Immature natural killer cell (primary cell): Measurements from ENCODE around the gene CLEC11A. TPM values are rescaled to one million over a fixed set of nuclear protein-coding genes. Genes with fewer than 3 reads are reported as not detected.
"Not testable (repeated sequence)": the region's sequence is repeated elsewhere in the genome, so short reads cannot be mapped to it uniquely, and the experiment has no call there.

Source experiments
- DNase-seq, 3 donors: peaks; one replicate each; pipeline ENCODE4 v3.0.0; 2022; ENCODE audit warnings: mixed read lengths in 1 of 3
- H3K27ac Mint-ChIP-seq, 6 donors: one replicate each; pipeline ENCODE4 v1.8.0; 2020; ENCODE audit warnings: mixed read lengths in 6 of 6, mild to moderate bottlenecking in 5 of 6, inconsistent platforms in 4 of 6, moderate library complexity in 3 of 6
- H3K27me3 Mint-ChIP-seq, 3 donors: one replicate each; pipeline ENCODE4 v1.8.0; 2020 to 2021; ENCODE audit warnings: low read depth in 3 of 3, mild to moderate bottlenecking in 3 of 3, mixed read lengths in 3 of 3, moderate library complexity in 3 of 3, inconsistent platforms in 1 of 3
- H3K36me3 Mint-ChIP-seq, 3 donors: one replicate each; pipeline ENCODE4 v1.8.0; 2020; ENCODE audit warnings: mixed read lengths in 3 of 3, inconsistent platforms in 2 of 3, mild to moderate bottlenecking in 2 of 3
- H3K4me1 Mint-ChIP-seq, 2 donors: one replicate each; pipeline ENCODE4 v1.8.0; 2020; ENCODE audit warnings: inconsistent platforms in 2 of 2, mild to moderate bottlenecking in 2 of 2, mixed read lengths in 2 of 2, moderate library complexity in 1 of 2
- H3K4me3 Mint-ChIP-seq, 5 donors: one replicate each; pipeline ENCODE4 v1.8.0; 2020; ENCODE audit warnings: mild to moderate bottlenecking in 5 of 5, mixed read lengths in 5 of 5, inconsistent platforms in 3 of 5, moderate library complexity in 3 of 5
- H3K9me3 Mint-ChIP-seq, 6 donors: one replicate each; pipeline ENCODE4 v1.8.0; 2020; ENCODE audit warnings: mild to moderate bottlenecking in 6 of 6, mixed read lengths in 6 of 6, inconsistent platforms in 4 of 6, moderate library complexity in 3 of 6
- polyA plus RNA-seq, 3 donors: library from polyadenylated mRNA; unstranded; fragments of 300-500 nt; fragmentation: Illumina TruSeq; gene quantifications; one replicate each; pipeline ENCODE4 v1.2.3, GENCODE V29; 2021

Gene CLEC11A
- polyA plus RNA-seq, 3 donors from 2014 or later, result 1.4 to 4.6 (median 4.2) TPM

DNA sequence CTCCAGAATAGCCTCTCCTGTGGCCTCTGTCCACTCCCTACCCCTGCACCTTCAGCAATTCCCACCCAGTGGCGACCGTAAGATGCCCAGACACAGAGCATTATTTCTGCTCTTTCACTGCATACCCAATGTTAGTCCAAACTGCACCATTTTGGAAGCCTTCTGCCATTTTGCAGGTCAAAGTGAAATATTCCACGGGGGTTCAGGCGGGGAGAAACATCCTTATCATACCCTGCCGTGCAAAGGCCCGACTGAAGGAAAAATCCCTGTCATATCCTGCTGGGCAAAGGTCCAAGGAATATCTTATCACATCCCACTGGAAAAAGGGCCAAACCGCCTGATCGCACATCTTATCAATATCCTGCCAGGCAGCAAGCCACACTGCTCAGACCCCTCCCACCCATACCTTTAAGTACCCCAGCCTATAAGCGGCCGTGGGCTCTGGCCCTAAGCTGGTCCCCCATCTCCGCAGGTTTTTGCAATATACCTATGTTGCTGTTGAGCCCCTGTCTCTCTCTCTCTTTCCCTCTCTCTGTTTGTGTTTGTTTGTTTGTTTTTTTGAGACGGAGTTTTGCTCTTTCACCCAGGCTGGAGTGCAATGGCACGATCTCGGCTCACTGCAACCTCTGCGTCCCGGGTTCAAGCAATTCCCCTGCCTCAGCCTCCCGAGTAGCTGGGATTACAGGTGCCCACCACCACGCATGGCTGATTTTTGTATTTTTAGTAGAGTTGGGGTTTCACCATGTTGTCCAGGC lies 18.2 kb downstream of the CLEC11A start:
- DNase-seq, result no peak
- Mint-ChIP-seq H3K4me3 (no peak overlapping the region), H3K9me3 (peaks cover 0 to 5% (median 0%) of the 10 kb centered on the region in 6 donors), H3K4me1 (no peaks in the 10 kb centered on the region), H3K27ac (no peak overlapping the region), H3K36me3 (no peaks in the 10 kb centered on the region), H3K27me3 (peaks cover 1 to 25% (median 19%) of the 10 kb centered on the region in 3 donors)

DNA sequence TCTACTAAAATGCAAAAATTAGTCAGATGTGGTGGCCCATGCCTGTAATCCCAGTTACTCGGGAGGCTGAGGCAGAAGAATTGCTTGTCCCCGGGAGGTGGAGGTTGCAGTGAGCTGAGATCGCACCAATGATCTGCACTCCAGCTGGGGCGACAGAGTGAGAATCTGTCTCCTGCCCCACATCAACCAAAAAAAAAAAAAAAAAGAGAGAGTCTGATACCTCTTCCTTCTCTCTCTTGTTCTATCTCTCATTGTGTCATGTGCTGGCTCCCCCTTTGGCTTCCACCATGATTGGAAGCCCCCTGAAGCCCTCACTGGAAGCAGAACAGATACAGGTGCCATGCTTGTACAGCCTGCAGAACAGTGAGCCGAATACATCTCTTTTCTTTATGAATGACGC lies 20.4 kb downstream of the CLEC11A start:
- no peak overlapping the region for H3K27ac Mint-ChIP-seq
- DNase-seq, result no peak
- H3K36me3 Mint-ChIP-seq, result no peaks in the 10 kb centered on the region
- no peaks in the 10 kb centered on the region for H3K4me1 Mint-ChIP-seq
- no peak overlapping the region for H3K4me3 Mint-ChIP-seq
- H3K27me3 Mint-ChIP-seq, result peaks cover 0 to 24% (median 13%) of the 10 kb centered on the region in 3 donors
- peaks cover 0 to 5% (median 0%) of the 10 kb centered on the region in 6 donors for H3K9me3 Mint-ChIP-seq

DNA sequence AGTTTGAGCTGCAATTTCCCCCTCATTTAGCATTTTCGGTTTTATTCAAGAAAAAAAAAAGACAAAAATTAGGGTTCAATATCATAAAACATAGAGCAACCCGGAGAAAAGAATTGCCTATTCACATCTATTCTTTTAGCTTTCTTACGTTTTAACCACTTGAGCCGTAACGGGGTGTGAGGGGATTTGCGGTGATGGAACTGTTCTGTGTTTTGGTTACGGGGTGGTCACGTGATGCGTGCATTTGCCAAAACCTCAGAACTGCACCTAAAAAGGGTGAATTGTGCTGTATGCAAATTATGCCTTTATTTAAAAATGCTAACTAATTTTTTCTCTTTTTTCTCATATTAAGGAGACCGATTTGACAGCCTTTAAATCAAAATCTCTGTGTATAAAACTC lies 22.1 kb downstream of the CLEC11A start:
- Mint-ChIP-seq H3K27me3 (peaks cover 0 to 17% (median 11%) of the 10 kb centered on the region in 3 donors), H3K27ac (no peak overlapping the region), H3K36me3 (no peaks in the 10 kb centered on the region), H3K4me3 (no peak overlapping the region), H3K4me1 (no peaks in the 10 kb centered on the region), H3K9me3 (no peaks in the 10 kb centered on the region)
- DNase-seq, result no peak

DNA sequence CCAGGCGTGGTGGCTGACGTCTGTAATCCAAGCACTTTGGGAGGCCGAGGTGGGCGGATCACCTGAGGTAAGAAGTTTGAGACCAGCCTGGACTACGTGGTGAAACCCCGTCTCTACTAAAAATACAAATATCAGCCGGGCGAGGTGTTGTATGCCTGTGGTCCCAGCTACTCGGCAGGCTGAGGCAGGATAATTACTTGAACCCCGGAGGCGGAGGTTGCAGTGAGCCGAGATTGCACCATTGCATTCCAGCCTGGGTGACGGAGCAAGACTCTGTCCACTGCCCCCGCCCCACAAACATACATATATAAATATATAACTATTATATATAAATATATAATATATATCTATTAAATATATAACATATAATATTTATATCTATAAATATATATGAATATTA lies 24.0 kb downstream of the CLEC11A start:
- H3K27me3 Mint-ChIP-seq, result not testable (repeated sequence)

DNA sequence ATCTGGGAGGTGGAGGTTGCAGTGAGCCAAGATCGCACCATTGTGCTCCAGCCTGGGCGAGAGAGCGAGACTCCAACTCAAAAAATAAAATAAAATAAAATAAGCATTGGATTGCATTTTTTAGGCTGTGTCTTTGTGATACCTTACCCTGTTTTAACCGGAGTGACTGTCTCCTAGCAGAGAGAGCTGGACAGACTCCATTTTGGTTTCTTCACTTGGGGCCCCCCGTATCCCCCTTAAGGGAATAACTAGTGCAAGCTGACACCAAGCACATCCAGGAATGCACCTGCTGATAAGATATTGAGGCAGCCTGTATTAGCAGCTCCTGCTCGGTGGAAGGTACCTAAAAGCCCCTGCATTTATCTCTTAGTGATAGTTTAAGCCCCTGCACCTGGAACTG lies 26.3 kb downstream of the CLEC11A start:
- Mint-ChIP-seq H3K9me3 (no peaks in the 10 kb centered on the region), H3K36me3 (no peaks in the 10 kb centered on the region), H3K4me3 (no peak overlapping the region), H3K27ac (no peak overlapping the region), H3K27me3 (peaks cover 0 to 11% (median 2%) of the 10 kb centered on the region in 3 donors), H3K4me1 (no peaks in the 10 kb centered on the region)
- no peak for DNase-seq

More for the DNA sequence above, 24.0 kb downstream of the CLEC11A start:
- not testable (repeated sequence) for H3K36me3 Mint-ChIP-seq, H3K4me1 Mint-ChIP-seq, H3K27ac Mint-ChIP-seq, H3K4me3 Mint-ChIP-seq, DNase-seq, H3K9me3 Mint-ChIP-seq

DNA sequence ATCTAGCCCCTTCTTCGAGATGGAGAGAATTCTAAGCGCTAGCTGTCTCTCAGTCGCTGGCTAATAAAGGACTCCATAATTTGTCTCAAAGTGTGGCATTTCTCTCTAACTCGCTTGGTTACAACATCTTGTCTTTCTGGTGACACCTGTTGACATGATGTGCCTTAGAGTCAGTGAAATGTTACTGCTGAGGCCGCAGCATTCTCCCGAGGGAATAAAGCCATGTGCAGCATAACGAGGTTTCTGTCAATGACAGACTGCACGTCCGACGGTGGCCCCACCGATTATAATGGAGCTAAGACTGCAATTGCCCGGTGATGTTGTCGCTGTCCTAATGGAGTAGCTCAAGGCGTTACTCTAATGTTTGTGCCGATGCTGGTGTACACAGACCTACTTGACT lies 26.8 kb downstream of the CLEC11A start:
- H3K36me3 Mint-ChIP-seq, result no peaks in the 10 kb centered on the region
- peaks cover 0 to 11% (median 0%) of the 10 kb centered on the region in 3 donors for H3K27me3 Mint-ChIP-seq
- no peak overlapping the region for H3K4me3 Mint-ChIP-seq
- H3K27ac Mint-ChIP-seq, result no peak overlapping the region
- no peaks in the 10 kb centered on the region for H3K9me3 Mint-ChIP-seq
- DNase-seq, result no peak
- H3K4me1 Mint-ChIP-seq, result no peaks in the 10 kb centered on the region

DNA sequence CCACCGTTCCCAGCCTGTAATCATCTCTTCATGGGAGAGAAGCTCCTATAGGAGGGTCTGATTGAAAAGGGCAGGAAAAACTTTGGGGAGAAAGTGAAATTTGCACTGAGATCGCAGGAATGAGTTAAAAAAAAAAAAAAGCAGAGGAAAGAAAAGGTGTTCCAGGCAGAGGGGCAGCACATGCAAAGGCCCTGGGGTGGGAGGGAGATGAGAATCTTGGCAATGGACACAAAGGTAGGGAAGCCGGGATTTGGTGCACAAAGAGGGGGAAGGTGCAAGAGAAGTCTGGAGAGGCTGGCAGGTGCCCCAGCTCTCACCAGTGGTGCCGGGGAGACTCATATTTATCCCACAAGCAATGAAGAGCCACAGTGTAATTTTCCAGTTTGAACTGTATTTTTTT lies 30.7 kb downstream of the CLEC11A start:
- DNase-seq, result no peak
- no peaks in the 10 kb centered on the region for H3K36me3 Mint-ChIP-seq
- no peak overlapping the region for H3K4me3 Mint-ChIP-seq
- H3K27me3 Mint-ChIP-seq, result peaks cover 0 to 11% (median 0%) of the 10 kb centered on the region in 3 donors
- peaks cover 0 to 2% (median 0%) of the 10 kb centered on the region in 6 donors for H3K9me3 Mint-ChIP-seq
- no peak overlapping the region for H3K27ac Mint-ChIP-seq
- no peaks in the 10 kb centered on the region for H3K4me1 Mint-ChIP-seq

DNA sequence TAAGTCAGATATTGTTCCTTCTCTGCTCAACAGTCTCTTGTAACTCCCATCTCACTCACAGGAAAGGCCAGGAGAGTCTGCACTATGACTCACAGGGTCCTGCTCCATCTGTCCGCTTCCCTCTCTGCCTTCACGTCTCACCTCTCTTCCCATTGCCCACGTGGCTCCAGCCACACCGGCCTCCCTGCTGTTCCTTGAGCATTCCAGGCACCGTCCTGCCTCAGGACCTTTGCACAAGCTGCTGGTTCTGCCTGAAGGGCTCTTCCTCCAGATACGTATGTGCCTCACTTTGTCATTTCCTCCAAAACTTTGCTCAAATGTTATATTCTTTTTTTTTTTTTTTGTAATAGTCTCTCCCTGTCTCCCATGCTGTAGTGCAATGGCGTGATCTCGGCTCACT lies 33.1 kb downstream of the CLEC11A start:
- DNase-seq, H3K27ac Mint-ChIP-seq, H3K27me3 Mint-ChIP-seq, H3K9me3 Mint-ChIP-seq, H3K4me1 Mint-ChIP-seq, H3K4me3 Mint-ChIP-seq, H3K36me3 Mint-ChIP-seq: not testable (repeated sequence)

DNA sequence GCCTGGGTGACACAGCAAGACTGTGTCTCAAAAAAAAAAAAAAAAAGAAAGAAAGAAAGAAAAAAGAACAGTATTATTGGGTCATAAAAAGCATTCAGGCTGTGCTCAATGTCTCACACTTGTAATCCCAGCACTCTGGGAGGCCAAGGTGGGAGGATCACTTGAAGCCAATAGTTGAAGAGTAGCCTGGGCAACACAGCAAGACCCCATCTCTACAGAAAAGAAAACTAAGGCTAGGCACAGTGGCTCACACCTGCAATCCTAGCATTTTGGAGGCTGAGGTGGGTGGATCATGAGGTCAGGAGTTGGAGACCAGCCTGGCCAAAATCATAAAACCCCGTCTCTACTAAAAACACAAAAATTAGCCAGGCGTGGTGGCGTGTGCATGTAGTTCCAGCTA lies 34.5 kb downstream of the CLEC11A start:
- H3K36me3 Mint-ChIP-seq, DNase-seq, H3K4me1 Mint-ChIP-seq, H3K27ac Mint-ChIP-seq, H3K27me3 Mint-ChIP-seq, H3K9me3 Mint-ChIP-seq, H3K4me3 Mint-ChIP-seq: not testable (repeated sequence)

DNA sequence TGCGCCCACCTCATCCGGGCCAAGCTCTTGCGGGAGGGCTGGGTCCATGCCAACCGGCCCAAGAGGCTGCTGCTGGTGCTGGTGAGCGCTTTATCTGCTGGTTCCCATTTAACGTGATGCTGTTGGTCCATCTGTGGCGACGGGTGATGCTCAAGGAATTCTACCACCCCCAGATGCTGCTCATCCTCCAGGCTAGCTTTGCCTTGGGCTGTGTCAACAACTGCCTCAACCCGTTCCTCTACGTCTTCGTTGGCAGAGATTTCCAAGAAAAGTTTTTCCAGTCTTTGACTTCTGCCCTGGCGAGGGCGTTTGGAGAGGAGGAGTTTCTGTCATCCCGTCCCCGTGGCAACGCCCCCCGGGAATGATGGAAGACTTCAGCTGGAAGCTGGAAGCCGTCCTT lies 35.9 kb downstream of the CLEC11A start:
- not testable (repeated sequence) for H3K27ac Mint-ChIP-seq, DNase-seq, H3K9me3 Mint-ChIP-seq, H3K4me1 Mint-ChIP-seq, H3K4me3 Mint-ChIP-seq, H3K36me3 Mint-ChIP-seq
- peaks cover 0 to 11% (median 2%) of the 10 kb centered on the region in 3 donors for H3K27me3 Mint-ChIP-seq

DNA sequence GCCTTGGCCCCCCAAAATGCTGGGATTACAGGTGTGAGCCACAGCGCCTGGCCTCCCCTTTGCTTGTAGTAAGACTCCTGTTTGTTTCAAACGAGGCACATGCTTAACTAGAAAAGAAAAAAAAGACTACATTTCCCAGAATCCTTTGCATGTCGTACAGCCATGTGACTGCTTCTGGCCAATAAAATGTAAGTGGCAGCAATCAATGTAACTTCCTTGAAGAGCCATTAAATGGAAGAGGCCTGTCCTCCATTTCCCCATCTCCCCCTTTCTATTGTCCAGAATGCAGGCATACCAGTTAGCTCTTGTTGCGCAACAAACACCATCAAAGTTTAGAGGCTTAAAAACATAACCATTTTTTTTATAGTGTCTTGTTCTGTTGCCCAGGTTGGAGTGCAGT lies 36.7 kb downstream of the CLEC11A start:
- peaks cover 0 to 2% (median 0%) of the 10 kb centered on the region in 6 donors for H3K9me3 Mint-ChIP-seq
- H3K27me3 Mint-ChIP-seq, result peaks cover under 1 to 13% (median 2%) of the 10 kb centered on the region in 3 donors
- no peaks in the 10 kb centered on the region for H3K36me3 Mint-ChIP-seq
- no peak overlapping the region for H3K27ac Mint-ChIP-seq
- H3K4me3 Mint-ChIP-seq, result no peak overlapping the region
- no peaks in the 10 kb centered on the region for H3K4me1 Mint-ChIP-seq
- no peak for DNase-seq

DNA sequence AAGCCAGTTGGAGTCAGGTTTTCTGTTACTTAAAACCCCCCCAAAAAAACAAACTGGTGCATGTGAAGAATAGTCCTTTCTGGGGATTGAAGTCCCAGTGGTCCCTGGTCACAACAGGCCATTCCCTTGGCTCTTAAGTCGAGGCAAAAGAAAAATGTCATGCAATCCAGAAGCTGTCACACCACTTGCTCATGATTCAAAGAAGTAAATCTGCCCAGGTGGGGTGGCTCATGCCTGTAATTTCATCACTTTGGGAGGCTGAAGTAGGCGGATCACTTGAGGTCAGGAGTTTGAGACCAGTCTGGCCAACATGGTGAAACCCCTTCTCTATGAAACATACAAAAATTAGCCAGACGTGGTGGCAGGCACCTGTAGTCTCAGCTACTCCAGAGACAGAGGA lies 38.3 kb downstream of the CLEC11A start:
- H3K4me3 Mint-ChIP-seq, H3K4me1 Mint-ChIP-seq, H3K36me3 Mint-ChIP-seq, H3K9me3 Mint-ChIP-seq, DNase-seq, H3K27ac Mint-ChIP-seq: not testable (repeated sequence)
- H3K27me3 Mint-ChIP-seq, result peaks cover 2 to 16% (median 3%) of the 10 kb centered on the region in 3 donors

DNA sequence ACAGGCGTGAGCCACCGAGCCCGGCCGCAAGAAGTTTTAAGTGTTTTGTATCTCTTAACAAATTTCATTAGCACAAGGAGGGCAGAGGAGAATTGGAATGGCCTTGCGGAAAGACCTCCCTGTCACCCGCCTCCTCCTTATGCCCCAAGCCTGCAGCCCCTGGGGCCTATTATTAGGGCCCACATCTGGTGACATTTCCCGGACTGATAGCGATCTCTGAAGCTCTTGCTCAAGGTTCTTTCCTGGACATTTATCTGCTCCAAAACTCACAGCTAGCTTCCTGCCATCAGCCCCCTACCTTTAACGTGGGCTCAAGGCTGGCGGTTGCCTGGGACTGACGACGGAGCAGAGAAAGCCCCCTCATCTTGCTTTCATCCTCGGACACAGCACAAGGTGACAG lies 40.4 kb downstream of the CLEC11A start:
- H3K4me3 Mint-ChIP-seq, H3K9me3 Mint-ChIP-seq: not testable (repeated sequence)

DNA sequence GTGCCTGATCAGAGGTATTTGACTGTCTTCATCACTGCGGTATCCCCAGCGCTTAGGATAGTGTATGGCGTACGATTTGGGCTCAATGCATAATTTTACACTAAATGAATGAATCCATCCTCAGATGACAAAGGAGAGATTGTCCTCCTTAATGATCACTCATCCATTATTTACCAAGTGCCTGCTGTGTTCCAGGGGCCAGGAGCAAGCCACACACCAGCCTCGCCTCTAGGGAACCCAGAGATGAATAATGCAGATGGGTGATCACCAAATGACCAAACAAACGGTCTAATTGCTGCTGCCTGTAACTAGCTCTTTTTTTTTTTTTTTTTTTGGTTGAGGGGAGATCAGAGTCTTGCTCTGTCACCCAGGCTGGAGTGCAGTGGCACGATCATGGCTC lies 41.2 kb downstream of the CLEC11A start:
- Mint-ChIP-seq H3K27me3 (peaks cover 2 to 12% (median 3%) of the 10 kb centered on the region in 3 donors), H3K4me3 (no peak overlapping the region), H3K4me1 (no peaks in the 10 kb centered on the region), H3K9me3 (no peaks in the 10 kb centered on the region), H3K36me3 (no peaks in the 10 kb centered on the region), H3K27ac (no peak overlapping the region)
- no peak for DNase-seq

More for the DNA sequence above, 40.4 kb downstream of the CLEC11A start:
- H3K4me1 Mint-ChIP-seq, DNase-seq, H3K27ac Mint-ChIP-seq, H3K36me3 Mint-ChIP-seq: not testable (repeated sequence)
- peaks cover 2 to 12% (median 3%) of the 10 kb centered on the region in 3 donors for H3K27me3 Mint-ChIP-seq

DNA sequence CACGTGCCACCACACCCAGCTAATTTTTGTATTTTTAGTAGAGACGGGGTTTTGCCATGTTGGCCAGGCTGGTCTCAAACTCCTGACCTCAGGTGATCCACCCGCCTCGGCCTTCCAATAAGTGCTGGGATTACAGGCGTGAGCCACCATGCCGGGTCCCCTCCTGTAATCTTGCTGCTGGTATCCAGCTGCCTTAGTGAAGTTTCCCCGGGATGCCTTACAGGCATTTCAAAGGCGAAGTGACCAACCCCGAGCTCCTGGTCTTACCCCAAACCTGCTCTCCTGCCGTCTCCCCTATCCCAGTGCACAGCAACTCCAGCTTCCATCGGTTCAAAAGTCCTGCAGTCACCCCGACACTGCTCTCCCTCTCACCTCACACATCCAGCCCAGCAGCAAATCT lies 43.6 kb downstream of the CLEC11A start:
- H3K9me3 Mint-ChIP-seq, H3K4me1 Mint-ChIP-seq, H3K27ac Mint-ChIP-seq, H3K4me3 Mint-ChIP-seq, DNase-seq, H3K36me3 Mint-ChIP-seq: not testable (repeated sequence)
- H3K27me3 Mint-ChIP-seq, result peaks cover 3 to 14% (median 5%) of the 10 kb centered on the region in 3 donors
